Measurements from ENCODE around the gene UBR4.

UBR4 gene

DNA sequence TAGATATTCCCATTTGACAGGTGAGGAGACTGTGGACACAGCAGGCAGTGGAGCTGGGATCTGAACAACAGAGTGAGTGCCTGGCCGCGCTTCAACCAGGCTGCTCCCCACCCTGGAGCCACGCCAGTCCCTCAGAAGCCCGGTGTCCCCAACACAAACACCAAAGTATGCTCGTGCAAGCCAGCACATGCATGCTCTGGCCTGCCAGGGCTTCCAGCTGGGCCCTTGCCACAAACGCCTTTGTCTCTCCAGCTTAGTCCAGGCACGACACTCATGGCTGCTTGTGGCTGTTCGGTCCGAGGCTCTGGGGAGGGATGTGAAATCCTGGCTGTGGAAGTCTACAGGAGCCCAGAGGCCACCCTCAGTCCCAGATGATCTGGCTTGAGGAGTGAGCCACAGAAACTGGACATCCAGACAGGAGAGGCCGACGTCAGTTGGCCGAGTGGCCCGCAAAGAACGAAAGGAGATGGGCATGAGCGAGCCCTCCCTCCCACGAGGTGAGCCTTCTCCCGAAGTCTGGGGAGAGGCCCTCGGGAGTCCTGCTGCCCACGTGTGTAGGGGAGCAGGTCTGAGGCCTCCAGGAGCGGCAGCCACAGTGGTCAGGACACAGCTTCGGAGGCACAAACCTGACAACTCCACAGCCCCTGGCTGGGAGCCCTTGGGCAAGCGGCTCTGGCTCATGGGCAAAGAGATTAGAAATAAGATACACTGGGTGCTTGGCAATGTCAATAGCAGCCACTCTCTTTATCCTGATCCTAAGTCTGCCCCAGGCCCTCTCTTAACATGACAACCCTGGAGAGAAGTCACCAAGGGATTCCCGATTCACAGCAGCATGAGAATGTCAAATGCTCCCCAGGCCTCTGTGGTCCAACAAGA lies 136.5 kb downstream of the UBR4 start:
- no peak for DNase-seq (ENCODE audit: low read depth in 3 of 3)

DNA sequence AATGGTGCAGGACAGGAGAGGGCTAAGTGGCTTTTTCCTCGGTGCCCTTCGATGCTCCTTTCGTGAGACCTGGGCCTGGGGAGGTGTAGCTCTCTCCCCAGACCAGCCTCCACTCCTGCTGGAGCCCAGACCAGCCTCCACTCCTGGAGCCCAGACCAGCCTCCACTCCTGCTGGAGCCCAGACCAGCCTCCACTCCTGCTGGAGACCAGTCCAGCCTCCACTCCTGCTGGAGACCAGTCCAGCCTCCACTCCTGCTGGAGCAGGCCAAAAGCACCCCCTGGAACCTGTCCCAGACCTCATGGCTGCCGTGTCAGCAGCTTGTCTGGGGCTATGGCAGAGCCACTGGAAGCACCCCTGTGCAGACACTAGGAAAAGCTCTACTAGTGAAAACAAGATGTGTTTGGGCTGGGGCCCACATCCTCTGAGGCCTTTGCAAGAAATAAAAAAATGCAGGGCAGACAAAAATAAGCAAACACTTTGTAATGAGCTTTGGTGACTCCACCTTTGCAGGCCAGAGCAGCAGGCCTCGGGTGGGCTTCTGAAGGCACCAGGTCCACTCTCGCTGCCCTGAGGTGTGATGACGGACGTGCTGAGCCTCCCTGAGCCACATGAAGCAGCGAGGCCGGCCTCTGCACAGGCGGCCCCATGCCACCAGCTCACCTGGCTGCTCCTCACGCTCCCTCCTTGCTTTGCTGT lies 137.6 kb downstream of the UBR4 start:
- no peak for DNase-seq (ENCODE audit: low read depth in 3 of 3)

DNA sequence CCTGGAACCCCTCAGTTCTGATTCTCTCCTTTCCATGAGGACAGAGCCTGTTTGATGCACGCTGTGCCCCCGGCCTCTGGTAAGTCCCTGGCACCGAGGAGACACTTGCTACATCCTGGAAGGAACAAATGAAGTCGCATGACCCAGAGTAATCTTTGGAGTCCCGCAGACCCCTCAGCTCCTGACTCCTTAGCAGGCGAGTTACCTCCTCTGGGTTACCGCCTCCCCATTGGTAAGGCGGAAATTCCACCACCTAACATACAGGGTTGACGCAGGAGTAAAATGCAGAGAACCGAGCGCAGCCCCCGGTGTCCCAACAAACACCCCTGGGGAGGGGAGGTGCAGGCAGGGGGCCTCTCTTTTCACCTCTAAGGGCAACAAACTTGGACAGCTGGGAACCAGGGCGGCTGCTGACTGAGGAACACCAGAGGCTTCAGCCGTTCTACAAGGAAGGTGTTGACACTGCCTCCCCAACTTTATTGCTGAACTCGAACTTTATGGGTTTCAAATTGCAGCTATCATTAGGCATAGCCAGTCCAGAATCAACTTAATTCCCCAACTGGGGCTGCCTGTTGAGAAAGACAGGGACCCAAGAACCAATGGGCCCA lies 138.3 kb downstream of the UBR4 start:
- no peak for DNase-seq (ENCODE audit: low read depth in 3 of 3)

DNA sequence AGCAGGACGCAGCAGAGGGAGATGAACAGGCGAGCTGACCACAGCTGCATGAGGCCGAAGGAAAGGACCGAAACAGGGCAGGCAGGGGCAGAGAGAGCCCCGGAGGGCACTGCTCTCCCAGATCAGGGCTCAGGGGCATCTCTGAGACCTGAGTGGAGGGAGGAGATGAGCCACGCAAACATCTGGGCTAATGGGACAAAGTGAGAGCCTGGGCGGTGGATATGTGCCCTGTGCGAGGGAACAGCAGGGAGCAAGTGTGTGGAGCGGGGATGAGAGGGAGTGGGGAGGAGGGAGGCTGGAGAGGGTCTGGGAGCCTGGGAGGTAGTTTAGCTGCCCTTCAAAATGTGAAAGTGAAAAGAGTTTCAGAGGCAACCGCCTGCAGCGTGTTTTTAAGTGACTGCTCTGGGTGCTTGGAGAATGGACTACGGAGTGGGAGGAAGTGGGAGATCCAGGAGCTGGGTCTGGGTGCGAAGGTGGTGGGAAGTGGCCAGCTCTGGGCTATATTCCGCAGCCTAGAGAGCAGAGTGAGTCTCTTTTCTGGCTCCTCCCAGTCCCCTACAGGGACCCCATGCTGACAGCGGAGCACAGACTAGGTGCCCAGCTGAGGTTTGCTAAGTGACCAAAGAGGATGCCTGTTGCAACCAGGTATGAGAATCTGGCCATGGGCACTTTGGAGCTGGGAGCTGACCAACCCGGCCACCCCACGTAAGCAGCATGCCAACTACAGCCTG lies 139.0 kb downstream of the UBR4 start:
- DNase-seq (ENCODE audit: low read depth in 3 of 3): no peak

DNA sequence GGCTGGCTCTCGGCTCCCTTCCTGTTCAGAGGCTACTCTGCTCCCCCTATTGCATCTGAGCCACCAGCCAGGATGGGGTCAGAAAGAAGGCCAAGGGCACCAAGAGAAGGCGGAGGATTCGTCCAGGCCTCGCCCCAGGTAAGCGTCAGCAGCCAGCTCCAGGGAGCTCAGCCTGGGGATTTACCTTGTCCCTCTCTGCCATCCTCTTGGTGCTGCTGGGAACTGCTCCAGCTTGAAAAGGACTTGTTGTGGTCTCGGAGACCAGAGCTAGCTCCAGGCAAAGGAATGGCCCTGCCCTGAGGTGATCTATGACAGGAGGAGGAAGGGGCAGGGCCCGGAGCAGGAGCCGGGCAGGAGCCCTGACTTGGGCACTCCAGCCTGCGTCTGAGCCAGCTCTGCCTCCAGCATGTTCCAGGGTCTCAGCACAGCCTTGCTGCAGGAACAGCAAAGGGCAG lies 139.8 kb downstream of the UBR4 start:
- no peak for DNase-seq (ENCODE audit: low read depth in 3 of 3)

DNA sequence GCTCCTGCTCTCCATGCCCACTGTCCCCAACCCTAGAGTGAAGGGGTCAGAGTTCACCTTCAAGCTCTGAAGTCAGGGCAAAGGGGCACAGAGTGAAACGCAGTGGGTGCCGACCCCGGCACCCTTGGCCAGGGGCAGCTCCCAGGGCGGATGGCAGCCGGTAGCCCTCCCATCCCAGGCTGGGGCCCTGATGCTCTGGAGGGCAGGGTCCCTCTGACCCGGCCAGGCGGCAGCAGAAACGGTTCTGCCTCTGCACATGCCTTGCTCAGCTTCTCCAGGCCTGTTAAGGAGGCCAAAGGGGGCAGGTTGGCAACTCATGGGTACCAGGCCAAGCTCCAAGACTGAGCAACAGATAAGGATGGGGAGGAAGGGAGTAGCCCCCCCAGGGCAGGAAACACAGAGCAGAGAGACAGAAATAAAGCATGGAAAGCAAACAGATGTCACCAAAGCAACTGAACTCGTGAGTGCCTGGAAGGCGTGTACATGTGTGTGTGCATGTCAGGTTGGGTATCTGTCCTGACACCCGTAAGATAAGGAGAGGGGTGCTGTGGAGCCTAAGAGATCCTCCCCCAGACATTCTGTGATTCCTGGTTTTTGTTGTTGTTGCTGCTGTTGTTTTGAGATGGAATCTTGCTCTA lies 141.3 kb downstream of the UBR4 start:
- DNase-seq (ENCODE audit: low read depth in 3 of 3): no peak

DNA sequence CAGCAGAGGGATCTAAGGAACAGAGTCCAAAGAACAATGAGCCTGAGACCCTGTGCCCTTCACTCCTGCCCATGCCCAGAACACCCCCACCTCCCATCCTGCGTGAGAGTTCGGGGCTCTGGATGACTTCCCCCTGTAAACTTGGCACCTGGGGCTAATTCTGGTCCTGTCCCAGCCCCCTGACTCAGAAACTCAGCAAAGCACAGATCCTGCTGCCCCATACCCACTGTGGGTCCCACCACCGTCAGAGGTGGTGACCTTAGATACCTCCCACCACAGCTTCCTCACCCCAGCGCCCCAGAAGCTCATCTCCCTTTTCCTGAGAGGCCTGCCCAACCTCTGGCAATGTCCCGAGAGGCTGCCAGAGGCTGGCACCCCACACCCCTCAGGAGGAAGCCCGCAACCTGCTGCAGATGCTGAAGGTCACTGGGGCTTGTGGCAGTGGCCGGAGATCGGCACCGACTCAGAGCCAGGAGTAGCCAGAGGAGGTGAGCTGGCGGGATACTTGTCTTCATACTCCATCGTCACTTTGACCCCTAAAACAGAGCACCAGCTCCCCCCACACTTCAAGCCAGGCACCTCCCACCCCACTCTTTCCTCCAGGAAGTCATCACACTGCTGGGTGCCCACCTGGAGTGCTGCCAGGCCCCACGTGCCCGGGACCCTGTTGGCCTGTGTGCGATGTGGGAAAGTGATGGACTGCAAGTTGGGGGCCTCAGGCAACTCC lies 142.0 kb downstream of the UBR4 start:
- no peak for DNase-seq (ENCODE audit: low read depth in 3 of 3)

DNA sequence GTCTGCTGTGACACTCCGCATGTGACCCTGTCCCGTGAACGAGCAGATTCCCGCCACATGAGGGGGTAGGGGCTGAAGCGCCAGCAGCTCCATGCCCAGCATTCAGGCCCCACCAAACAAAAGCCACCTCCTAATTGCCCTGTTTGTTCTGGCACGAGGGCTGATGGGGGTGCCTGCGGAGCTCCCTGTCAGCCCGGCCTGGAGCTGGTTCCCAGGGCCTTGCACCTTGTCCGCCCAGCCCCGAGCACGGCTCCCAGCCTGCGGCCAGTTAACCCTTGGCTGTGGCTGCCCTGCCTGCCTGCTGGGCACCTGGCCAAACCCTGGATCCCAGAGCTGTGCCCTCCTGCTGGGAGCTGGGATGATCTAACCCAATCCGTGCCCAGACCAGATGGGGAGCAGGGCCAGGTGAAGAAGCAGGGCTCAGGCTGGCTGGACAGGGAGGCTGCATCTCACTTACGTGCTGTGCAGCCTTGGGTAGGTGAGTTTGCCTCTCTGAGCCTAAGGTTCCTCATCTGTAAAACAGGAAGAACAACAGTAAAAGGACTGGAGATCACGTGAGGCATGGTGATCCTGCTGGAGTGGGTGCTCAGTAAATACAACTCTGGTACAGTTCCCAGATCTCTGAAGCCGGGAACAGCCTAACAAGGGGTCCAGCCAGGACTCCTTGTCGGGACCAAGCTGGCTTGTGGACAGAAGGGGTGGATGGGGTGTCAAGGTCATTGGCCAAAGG lies 142.7 kb downstream of the UBR4 start:
- no peak for DNase-seq (ENCODE audit: low read depth in 3 of 3)

DNA sequence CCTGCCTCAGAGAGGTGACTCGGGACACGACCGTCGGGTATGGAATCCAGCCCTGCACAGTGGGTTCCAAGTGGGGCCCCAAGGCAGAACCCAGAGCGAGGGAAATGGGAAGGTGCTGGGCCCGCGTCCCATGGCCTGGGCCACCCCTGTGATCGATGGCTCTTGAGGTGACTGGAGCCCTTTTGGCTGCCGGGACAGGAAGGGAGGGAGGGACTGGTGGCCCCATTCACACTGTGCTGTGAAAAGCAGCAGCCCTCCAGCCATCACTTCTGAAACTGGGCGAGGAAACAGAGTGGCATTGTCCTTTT lies 143.2 kb downstream of the UBR4 start:
- no peak for DNase-seq (ENCODE audit: low read depth in 3 of 3)

DNA sequence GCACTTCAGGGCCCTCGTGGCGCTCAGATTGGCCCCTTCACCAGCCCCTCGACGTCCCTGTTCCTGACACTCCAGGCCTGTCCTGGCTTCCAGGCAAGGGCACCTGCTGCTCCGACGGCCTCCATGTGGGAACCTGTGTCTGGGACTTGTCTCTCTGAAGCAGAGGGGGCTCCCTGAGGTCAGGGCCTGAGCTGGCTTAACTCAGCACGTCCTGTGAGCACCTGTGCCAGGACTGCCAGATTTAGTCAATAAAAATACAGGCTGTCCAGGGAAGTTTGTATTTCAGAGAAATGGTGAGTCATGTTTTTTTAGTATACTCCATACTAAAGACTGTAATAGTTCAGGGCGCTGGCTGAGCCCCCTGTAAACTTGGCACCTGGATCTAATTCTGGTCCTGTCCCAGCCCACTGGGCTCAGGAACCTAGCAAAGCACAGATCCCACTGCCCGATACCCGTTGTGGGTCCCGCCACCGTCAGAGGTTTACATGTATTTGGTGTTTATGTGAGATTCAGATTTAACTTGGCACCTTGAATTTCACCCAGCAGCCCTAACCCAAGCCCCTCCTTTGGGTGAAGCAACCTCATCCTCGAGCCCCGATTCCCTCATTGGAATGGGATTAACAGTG lies 143.7 kb downstream of the UBR4 start:
- DNase-seq (ENCODE audit: low read depth in 3 of 3): no peak

DNA sequence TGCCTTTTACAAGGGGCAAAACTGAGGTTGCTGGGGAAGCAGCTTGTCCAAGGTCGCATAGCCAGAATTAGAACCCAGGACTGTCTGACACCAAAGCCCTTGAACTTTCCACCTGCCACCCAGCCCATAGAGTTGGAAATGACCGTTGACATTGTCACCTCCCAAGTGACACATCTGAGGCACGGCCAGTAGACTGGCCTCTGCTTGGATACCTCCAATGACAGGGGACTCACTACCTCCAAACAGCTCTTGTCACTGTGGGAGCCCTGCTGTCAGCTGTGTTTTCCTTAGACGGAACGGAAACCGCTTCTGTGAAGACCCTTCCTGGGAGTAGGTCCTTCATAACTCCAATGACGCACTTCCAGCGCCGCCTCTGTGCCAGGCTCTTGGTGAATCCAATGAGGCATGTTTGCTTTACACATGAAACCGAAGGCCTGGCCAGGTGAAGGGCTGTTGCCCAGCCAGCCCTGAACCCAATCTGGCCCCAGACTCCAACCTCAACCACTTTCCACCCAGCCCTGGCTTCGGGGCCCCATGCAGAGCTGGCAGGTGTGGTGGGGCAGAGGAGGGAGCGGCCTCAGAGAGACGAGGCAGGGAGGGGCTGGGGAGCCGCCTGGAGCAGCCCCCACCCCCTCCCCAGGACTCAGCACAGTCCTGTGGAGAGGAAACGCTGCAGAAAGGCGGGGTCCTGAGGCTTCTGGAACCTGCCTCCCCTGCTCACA lies 144.4 kb downstream of the UBR4 start:
- no peak for DNase-seq (ENCODE audit: low read depth in 3 of 3)

DNA sequence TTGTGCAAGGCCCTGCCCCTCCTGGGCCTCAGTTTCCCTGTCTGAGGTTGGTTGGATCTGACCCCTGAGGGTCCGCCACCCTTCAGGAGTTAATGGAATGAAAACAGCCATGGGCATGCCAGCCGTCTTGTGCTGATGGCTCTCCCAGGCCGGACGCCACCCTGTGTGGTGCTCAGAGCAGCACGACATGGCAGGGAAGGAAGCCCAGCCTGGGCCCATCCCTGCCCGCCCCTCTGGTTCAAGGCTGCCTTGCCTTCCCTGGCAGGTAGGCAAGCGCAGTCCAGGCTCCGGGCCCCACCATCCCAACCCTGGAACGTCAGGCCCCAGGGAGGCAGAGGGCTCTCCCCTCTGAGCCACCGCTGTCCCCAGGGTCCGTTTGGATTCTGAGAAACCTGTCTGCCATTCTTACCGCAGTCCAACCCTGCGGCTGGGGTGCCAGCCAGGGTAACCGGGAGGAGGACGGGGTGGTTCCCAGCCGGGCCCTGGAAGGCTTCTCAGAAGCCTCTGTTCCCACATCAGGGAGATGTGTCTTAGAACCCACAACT lies 145.1 kb downstream of the UBR4 start:
- DNase-seq (ENCODE audit: low read depth in 3 of 3): no peak

DNA sequence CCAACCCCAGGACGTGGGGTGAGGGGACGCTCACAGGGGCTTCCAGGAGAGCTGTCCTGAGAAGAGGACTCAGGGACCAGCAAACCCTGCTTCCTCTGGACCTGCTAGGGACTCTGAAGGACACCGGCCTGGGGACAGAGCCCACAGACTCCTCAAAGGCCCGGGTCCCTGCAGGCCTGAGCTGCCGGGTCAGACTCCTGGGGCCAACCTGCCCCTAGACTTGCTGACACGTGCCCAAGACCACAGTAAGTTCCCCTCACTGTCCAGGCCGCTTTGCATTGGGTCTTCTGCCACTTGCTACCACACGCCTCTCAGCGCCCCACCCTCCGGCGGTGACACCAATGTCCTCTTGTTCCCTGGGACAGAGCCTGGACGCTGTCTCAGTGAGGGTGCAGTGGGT lies 146.9 kb downstream of the UBR4 start:
- DNase-seq (ENCODE audit: low read depth in 3 of 3): no peak

DNA sequence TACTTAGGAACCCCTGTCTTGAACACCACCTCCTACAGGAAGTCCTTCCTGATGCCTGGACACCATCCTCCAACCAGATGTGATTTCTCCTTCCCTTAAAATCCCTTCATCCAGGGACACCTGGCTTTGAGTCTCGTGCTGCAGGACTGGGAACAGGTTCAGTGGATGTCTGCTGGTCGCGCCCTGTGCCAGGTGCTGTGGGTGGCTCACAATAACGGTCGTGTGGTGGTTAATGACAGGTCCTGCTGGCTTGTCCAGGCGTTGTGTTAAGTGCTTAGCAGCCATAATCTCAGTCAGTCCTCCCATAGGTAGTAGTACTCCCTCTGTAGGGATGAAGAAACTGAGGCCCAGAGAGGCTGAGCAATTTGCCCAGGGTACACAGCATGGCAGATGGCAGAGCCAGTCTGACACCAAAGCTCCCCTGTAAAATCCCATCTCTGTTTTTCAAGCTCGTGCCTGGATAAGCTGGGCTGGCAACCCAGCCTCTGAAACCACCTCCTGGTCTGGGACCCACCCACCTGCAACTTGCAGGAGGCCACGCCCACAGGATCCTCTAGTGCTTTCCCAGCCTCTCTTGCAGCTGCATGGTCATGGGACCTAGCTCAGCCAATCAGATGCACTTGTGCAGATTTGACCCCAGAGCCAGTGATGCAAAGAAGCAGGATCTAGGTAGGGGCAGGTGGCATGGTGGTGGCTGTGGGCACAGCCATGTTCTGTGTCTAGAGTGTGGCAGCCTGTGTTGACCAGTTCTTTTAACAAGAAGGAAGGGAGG lies 147.6 kb downstream of the UBR4 start:
- DNase-seq (ENCODE audit: low read depth in 3 of 3): no peak

DNA sequence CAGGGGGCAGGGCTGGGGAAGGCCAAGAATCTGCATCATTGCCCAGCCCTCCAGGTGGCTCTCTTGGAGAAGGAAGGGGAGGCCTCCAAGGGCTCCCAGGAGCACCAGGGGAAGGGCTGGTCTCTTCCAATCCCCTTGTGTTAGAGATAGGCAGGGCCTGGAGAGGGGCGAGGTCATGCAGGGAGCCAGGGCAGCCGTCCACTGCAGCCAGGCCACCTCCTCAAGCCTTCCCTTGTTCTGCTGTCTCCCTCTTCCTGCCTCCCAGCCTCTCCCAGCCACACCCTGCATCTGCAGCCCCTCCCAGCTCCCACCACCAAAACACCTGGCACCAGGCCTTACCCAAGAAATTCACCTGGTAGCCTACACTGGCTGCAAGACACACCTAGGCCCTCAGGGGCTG lies 148.3 kb downstream of the UBR4 start:
- DNase-seq (ENCODE audit: low read depth in 3 of 3): no peak

DNA sequence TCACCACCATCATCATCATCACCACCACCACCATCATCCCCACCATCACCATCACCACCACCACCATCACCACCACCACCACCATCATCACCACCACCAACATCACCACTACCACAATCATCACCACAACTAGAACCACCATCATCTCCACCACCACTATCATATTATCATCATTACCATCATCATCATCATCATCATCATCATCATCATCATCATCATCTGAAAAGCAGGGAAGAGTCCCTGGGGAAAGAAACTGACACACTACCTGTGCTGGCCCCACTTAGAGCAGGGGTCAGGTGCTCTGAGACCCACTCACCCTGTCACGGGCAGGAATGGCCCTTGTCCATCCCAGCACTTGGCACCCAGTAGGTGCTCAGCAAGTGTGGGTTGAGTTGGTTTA lies 148.7 kb downstream of the UBR4 start:
- no peak for DNase-seq (ENCODE audit: low read depth in 3 of 3)

DNA sequence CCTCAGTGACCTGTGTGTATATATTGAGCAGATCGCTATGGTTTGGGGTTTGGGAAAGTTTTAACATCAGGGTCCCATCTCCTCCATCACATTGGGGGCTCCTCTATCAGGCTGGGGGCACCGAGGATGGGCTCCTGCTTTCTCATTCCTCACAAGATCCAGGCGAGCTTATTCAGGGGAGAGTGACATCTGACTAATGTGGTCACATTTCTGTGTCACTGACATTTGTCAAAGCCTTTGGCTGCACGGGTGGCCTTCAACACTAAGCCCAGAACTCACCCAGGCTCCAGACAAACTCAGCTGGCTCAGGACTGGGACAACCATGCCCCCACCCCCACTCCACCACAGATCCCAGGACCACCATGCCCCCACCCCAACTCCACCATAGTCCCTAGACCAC lies 150.3 kb downstream of the UBR4 start:
- DNase-seq (ENCODE audit: low read depth in 3 of 3): no peak

DNA sequence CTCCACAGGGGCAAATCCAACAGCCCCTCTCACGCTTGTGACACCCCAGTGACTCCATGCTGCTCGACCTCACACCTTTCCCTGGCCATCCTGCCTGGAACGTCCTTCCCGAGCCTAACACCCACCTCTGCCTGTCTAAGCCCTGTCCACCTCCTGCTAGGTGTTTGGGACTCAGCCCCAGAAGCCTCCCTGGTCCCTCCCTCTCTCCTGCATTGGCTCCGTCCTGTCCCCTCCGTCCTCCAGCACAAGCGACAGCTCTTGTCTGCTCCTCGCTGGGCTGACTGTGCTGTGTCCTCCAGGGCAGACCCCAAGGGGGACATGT lies 151.6 kb downstream of the UBR4 start:
- no peak for DNase-seq (ENCODE audit: low read depth in 3 of 3)
